GM12892 (cell line): ENCODE results near the gene EIF4ENIF1.

ENCODE experiments used
- POLR2A ChIP-seq: IDR thresholded peaks from 2 replicates; pipeline ENCODE4 v1.6.1; 2011; ENCODE audit warnings: low read depth, low read length, control low read depth
- POLR2AphosphoS5 ChIP-seq: IDR thresholded peaks from 2 replicates; pipeline ENCODE4 v1.6.1; 2011; ENCODE audit warnings: low read depth, low read length, control low read depth
- TAF1 ChIP-seq: IDR thresholded peaks from 2 replicates; pipeline ENCODE4 v1.6.1; 2011; ENCODE audit warnings: low read depth, mild to moderate bottlenecking, control low read depth, low read length, borderline replicate concordance

DNA sequence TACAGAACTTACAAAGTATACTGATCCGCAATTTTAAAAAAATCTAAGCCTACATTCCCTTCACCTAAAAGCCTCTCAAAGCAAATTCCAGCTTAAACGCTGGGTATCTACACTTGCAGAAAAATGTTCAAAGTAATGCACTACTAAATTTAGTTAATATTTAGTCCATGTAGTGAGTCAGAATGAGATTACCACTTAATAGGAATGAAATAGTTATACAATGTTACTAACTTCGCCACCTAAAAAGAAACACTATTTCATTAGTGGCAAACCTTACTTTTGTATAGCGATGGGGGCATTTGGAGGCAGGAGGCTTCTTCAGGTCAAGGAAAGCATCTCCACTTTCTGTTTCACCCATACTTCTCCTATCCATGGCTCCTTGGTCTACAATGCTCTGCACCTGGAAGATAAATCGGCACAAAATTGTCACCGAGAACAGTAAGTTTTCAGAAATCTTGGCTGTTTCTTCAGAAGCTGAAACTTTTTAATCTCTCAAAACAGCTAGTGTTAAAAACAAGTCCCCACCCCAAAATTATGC is 1.2 kb downstream of the EIF4ENIF1 start:
- TF ChIP-seq POLR2AphosphoS5 (no peak), POLR2A (no peak), TAF1 (no peak)
